ENCODE data around the gene MEGF10.

The MEGF10 gene

DNA sequence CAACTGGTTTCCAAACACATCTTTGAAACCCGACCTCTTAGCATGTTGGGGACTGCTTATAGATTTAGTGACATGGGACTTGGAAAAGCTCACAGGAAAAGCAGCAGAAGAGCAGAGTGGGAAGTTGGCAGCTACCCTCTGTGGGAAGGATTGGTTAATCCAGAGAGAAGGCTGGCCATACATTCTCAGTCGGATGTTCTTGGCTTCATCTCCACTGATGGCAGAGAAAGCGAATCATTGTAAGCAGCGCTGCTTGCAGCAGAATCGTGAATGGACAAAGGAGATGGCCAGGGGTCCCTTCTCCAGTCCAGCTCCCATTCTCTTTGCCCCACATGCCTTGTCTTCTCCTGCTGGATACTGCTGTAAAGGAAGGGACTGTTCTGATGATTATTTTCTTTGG is 62.7 kb downstream of the MEGF10 start:
- H3K4me3 ChIP-seq (ENCODE audit: low read length) = no peak overlapping the region
- no peak overlapping the region for H3K4me2 ChIP-seq (ENCODE audit: low read length)
- no peaks in the 10 kb centered on the region for H3K79me1 ChIP-seq (ENCODE audit: low read length)
- H2AK5ac ChIP-seq (ENCODE audit: low read length) = no peak overlapping the region
- H3K27me3 ChIP-seq (ENCODE audit: insufficient read depth, low read length, poor library complexity) = no peaks in the 10 kb centered on the region
- no peak overlapping the region for H3K18ac ChIP-seq (ENCODE audit: low read length)
- no peak overlapping the region for H3K56ac ChIP-seq (ENCODE audit: low read length)
- no peak overlapping the region for H2BK15ac ChIP-seq (replicated peaks; ENCODE audit: low read depth)
- no peak overlapping the region for H3K27ac ChIP-seq (ENCODE audit: low read depth, low read length)
- H3K36me3 ChIP-seq (ENCODE audit: control insufficient read depth, insufficient read depth, low read length) = no peaks in the 10 kb centered on the region
- no peaks in the 10 kb centered on the region for H3K79me2 ChIP-seq (ENCODE audit: control insufficient read depth, insufficient read depth, low read length)
- no peak overlapping the region for H4K5ac ChIP-seq (ENCODE audit: low read length)
- H3K9ac ChIP-seq (ENCODE audit: low read length) = no peak overlapping the region
- no peak overlapping the region for H2BK5ac ChIP-seq (ENCODE audit: low read length)
- H3K23ac ChIP-seq (ENCODE audit: low read length) = no peak overlapping the region
- no peak overlapping the region for H2BK120ac ChIP-seq (ENCODE audit: low read depth, low read length)
- no peaks in the 10 kb centered on the region for H3K4me1 ChIP-seq (ENCODE audit: control insufficient read depth, low read depth, low read length)
- no CpG with 5 or more reads among the region's 5 CpGs for WGBS (ENCODE audit: extremely low coverage, insufficient coverage, low lambda C conversion rate)
- H4K8ac ChIP-seq (ENCODE audit: low read depth, low read length) = no peak overlapping the region
- no peak overlapping the region for H3K4ac ChIP-seq (ENCODE audit: low read depth, low read length)
- DNase-seq = no peak

DNA sequence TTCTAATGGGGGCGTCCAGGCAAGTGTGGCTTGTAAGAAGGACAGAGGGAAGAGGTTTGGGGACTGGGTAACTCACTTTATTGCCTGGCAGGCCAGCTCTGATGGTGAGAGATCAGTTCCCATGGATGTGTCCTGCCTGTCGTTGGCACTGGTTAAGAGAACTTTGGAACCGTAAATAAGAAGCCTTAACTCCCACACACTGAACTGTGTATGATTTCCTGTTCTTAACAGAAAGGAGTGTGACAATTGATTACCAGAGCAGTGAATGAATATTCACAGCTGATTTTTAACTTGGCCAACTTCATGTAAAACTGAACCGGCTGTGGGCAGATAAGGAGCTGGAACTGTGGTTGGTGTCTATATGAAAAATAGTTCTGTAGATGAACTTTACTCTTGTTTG is 63.2 kb downstream of the MEGF10 start:
- Histone ChIP-seq H3K79me1 (ENCODE audit: low read length) (no peaks in the 10 kb centered on the region), H3K4me1 (ENCODE audit: control insufficient read depth, low read depth, low read length) (no peaks in the 10 kb centered on the region), H4K8ac (ENCODE audit: low read depth, low read length) (no peak overlapping the region), H3K23ac (ENCODE audit: low read length) (no peak overlapping the region), H3K4ac (ENCODE audit: low read depth, low read length) (no peak overlapping the region), H2BK120ac (ENCODE audit: low read depth, low read length) (no peak overlapping the region), H3K4me3 (ENCODE audit: low read length) (no peak overlapping the region), H3K36me3 (ENCODE audit: control insufficient read depth, insufficient read depth, low read length) (no peaks in the 10 kb centered on the region), H3K56ac (ENCODE audit: low read length) (no peak overlapping the region), H3K4me2 (ENCODE audit: low read length) (no peak overlapping the region), H3K27ac (ENCODE audit: low read depth, low read length) (no peak overlapping the region), H2BK5ac (ENCODE audit: low read length) (no peak overlapping the region), H2AK5ac (ENCODE audit: low read length) (no peak overlapping the region), H3K79me2 (ENCODE audit: control insufficient read depth, insufficient read depth, low read length) (no peaks in the 10 kb centered on the region), H2BK15ac (replicated peaks; ENCODE audit: low read depth) (no peak overlapping the region), H4K5ac (ENCODE audit: low read length) (no peak overlapping the region), H3K18ac (ENCODE audit: low read length) (no peak overlapping the region), H3K9ac (ENCODE audit: low read length) (no peak overlapping the region), H3K27me3 (ENCODE audit: insufficient read depth, low read length, poor library complexity) (no peaks in the 10 kb centered on the region)
- WGBS (ENCODE audit: extremely low coverage, insufficient coverage, low lambda C conversion rate) = no CpG with 5 or more reads among the region's 4 CpGs
- DNase-seq = no peak

DNA sequence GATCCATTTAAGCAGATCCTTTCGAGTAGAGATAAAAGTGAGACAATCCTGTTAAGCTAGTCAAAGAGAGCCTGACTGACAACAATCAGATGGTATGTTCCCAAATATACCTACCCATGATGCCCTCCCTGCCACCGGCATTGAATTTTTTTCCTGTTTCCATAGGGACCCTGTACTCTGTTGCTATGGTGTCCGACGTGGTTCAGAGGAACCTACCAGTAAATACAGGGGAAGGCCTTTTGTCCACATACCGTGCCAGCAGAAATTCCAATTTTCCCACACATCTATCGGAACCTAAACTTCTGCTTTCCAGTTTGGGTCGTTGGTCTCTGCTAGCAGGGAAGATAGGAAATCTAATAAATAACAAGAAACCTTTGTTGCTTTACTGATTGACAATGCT is 64.7 kb downstream of the MEGF10 start:
- Histone ChIP-seq H3K27ac (ENCODE audit: low read depth, low read length) (no peak overlapping the region), H3K4me2 (ENCODE audit: low read length) (no peak overlapping the region), H4K8ac (ENCODE audit: low read depth, low read length) (no peak overlapping the region), H3K56ac (ENCODE audit: low read length) (no peak overlapping the region), H3K27me3 (ENCODE audit: insufficient read depth, low read length, poor library complexity) (no peaks in the 10 kb centered on the region), H3K4me3 (ENCODE audit: low read length) (no peak overlapping the region), H3K4ac (ENCODE audit: low read depth, low read length) (no peak overlapping the region), H2AK5ac (ENCODE audit: low read length) (no peak overlapping the region), H3K79me2 (ENCODE audit: control insufficient read depth, insufficient read depth, low read length) (no peaks in the 10 kb centered on the region), H4K5ac (ENCODE audit: low read length) (no peak overlapping the region), H3K9ac (ENCODE audit: low read length) (no peak overlapping the region), H3K23ac (ENCODE audit: low read length) (no peak overlapping the region), H3K4me1 (ENCODE audit: control insufficient read depth, low read depth, low read length) (no peaks in the 10 kb centered on the region), H2BK5ac (ENCODE audit: low read length) (no peak overlapping the region), H3K36me3 (ENCODE audit: control insufficient read depth, insufficient read depth, low read length) (no peaks in the 10 kb centered on the region), H2BK120ac (ENCODE audit: low read depth, low read length) (no peak overlapping the region), H3K79me1 (ENCODE audit: low read length) (no peaks in the 10 kb centered on the region), H3K18ac (ENCODE audit: low read length) (no peak overlapping the region), H2BK15ac (replicated peaks; ENCODE audit: low read depth) (no peak overlapping the region)
- WGBS (ENCODE audit: extremely low coverage, insufficient coverage, low lambda C conversion rate) = no CpG with 5 or more reads among the region's 7 CpGs
- no peak for DNase-seq

DNA sequence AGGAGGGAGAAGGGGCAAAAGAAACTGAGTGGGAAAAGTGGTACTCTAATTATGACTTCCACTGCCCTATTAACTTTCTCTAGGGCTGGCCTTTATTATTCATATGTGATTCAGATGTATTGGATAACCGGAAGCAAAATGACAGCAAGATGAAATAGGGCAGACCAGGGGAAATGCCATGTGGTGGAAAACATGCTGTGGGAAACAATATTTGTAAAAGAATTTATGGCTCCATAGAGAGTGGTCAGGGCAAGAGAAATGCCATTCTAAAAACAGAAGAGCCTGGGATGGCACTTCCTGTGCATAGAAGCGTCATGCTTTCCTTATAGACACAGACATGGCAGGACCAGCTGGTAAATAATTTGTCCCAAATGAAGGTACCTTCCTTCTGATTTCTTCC is 67.7 kb downstream of the MEGF10 start:
- Histone ChIP-seq H3K27me3 (ENCODE audit: insufficient read depth, low read length, poor library complexity) (no peaks in the 10 kb centered on the region), H3K79me2 (ENCODE audit: control insufficient read depth, insufficient read depth, low read length) (no peaks in the 10 kb centered on the region), H3K79me1 (ENCODE audit: low read length) (no peaks in the 10 kb centered on the region), H4K8ac (ENCODE audit: low read depth, low read length) (no peak overlapping the region), H3K4me3 (ENCODE audit: low read length) (no peak overlapping the region), H3K56ac (ENCODE audit: low read length) (no peak overlapping the region), H3K9ac (ENCODE audit: low read length) (no peak overlapping the region), H3K4ac (ENCODE audit: low read depth, low read length) (no peak overlapping the region), H2BK15ac (replicated peaks; ENCODE audit: low read depth) (no peak overlapping the region), H3K4me1 (ENCODE audit: control insufficient read depth, low read depth, low read length) (no peaks in the 10 kb centered on the region), H3K23ac (ENCODE audit: low read length) (no peak overlapping the region), H3K36me3 (ENCODE audit: control insufficient read depth, insufficient read depth, low read length) (no peaks in the 10 kb centered on the region), H2AK5ac (ENCODE audit: low read length) (no peak overlapping the region), H3K18ac (ENCODE audit: low read length) (no peak overlapping the region), H3K27ac (ENCODE audit: low read depth, low read length) (no peak overlapping the region), H2BK5ac (ENCODE audit: low read length) (no peak overlapping the region), H3K4me2 (ENCODE audit: low read length) (no peak overlapping the region), H2BK120ac (ENCODE audit: low read depth, low read length) (no peak overlapping the region), H4K5ac (ENCODE audit: low read length) (no peak overlapping the region)
- no peak for DNase-seq
- WGBS (ENCODE audit: extremely low coverage, insufficient coverage, low lambda C conversion rate) = no CpG with 5 or more reads among the region's 2 CpGs

DNA sequence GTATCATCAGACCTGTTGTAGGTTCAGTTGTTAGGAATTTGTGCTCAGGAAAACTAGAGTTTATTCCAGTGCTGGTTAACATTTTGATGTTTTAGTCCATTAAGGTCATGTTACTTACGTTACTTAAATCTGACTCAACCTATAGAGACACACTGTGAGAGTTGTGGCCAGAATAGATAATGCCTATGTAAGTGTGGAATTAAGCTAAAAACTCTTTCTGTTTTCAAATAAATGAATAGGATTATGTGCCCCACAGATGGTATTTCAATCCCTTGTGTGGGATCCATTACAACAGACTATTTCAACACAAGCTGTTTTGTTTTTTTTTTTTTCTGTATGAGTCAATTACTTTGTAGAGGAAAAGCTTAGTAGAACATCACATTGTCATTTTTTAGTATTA is 68.1 kb downstream of the MEGF10 start:
- Histone ChIP-seq H3K27ac (ENCODE audit: low read depth, low read length) (no peak overlapping the region), H3K4ac (ENCODE audit: low read depth, low read length) (no peak overlapping the region), H3K23ac (ENCODE audit: low read length) (no peak overlapping the region), H3K36me3 (ENCODE audit: control insufficient read depth, insufficient read depth, low read length) (no peaks in the 10 kb centered on the region), H3K4me3 (ENCODE audit: low read length) (no peak overlapping the region), H3K4me1 (ENCODE audit: control insufficient read depth, low read depth, low read length) (no peaks in the 10 kb centered on the region), H3K27me3 (ENCODE audit: insufficient read depth, low read length, poor library complexity) (no peaks in the 10 kb centered on the region), H3K4me2 (ENCODE audit: low read length) (no peak overlapping the region), H2BK120ac (ENCODE audit: low read depth, low read length) (no peak overlapping the region), H3K79me1 (ENCODE audit: low read length) (no peaks in the 10 kb centered on the region), H4K8ac (ENCODE audit: low read depth, low read length) (no peak overlapping the region), H3K56ac (ENCODE audit: low read length) (no peak overlapping the region), H4K5ac (ENCODE audit: low read length) (no peak overlapping the region), H3K18ac (ENCODE audit: low read length) (no peak overlapping the region), H2BK5ac (ENCODE audit: low read length) (no peak overlapping the region), H3K79me2 (ENCODE audit: control insufficient read depth, insufficient read depth, low read length) (no peaks in the 10 kb centered on the region), H2BK15ac (replicated peaks; ENCODE audit: low read depth) (no peak overlapping the region), H2AK5ac (ENCODE audit: low read length) (no peak overlapping the region), H3K9ac (ENCODE audit: low read length) (no peak overlapping the region)
- no CpG with 5 or more reads among the region's 1 CpG for WGBS (ENCODE audit: extremely low coverage, insufficient coverage, low lambda C conversion rate)
- no peak for DNase-seq

DNA sequence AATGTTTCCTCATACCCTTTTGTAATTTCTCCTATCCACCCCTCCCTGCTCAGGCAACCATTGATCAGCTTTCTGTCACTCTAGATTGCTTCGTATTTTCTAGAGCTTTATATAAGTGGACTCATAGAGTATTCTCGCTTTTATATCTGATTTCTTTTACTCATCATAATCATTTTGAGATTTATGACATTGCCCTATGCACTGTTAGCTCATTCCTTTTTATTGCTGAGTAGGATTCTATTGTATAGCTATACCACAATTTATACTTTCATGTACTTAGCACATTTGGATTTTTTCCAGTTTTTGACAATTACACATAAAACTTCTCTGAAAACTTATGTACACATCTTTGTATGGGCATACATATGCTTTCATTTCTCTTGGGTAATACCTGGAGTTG is 68.9 kb downstream of the MEGF10 start:
- H3K4me1 ChIP-seq (ENCODE audit: control insufficient read depth, low read depth, low read length) = no peaks in the 10 kb centered on the region
- no peak overlapping the region for H2BK5ac ChIP-seq (ENCODE audit: low read length)
- H2AK5ac ChIP-seq (ENCODE audit: low read length) = no peak overlapping the region
- no peak overlapping the region for H3K4ac ChIP-seq (ENCODE audit: low read depth, low read length)
- H3K79me1 ChIP-seq (ENCODE audit: low read length) = no peaks in the 10 kb centered on the region
- no peak overlapping the region for H3K18ac ChIP-seq (ENCODE audit: low read length)
- no peak overlapping the region for H2BK120ac ChIP-seq (ENCODE audit: low read depth, low read length)
- H3K23ac ChIP-seq (ENCODE audit: low read length) = no peak overlapping the region
- no peak overlapping the region for H3K56ac ChIP-seq (ENCODE audit: low read length)
- H4K5ac ChIP-seq (ENCODE audit: low read length) = no peak overlapping the region
- H3K79me2 ChIP-seq (ENCODE audit: control insufficient read depth, insufficient read depth, low read length) = no peaks in the 10 kb centered on the region
- H3K27ac ChIP-seq (ENCODE audit: low read depth, low read length) = no peak overlapping the region
- no peaks in the 10 kb centered on the region for H3K27me3 ChIP-seq (ENCODE audit: insufficient read depth, low read length, poor library complexity)
- H3K9ac ChIP-seq (ENCODE audit: low read length) = no peak overlapping the region
- no peak overlapping the region for H4K8ac ChIP-seq (ENCODE audit: low read depth, low read length)
- no peak overlapping the region for H3K4me2 ChIP-seq (ENCODE audit: low read length)
- H2BK15ac ChIP-seq (replicated peaks; ENCODE audit: low read depth) = no peak overlapping the region
- no peak overlapping the region for H3K4me3 ChIP-seq (ENCODE audit: low read length)
- whole genome bisulfite sequencing (ENCODE audit: extremely low coverage, insufficient coverage, low lambda C conversion rate) = no CpG with 5 or more reads among the region's 2 CpGs
- H3K36me3 ChIP-seq (ENCODE audit: control insufficient read depth, insufficient read depth, low read length) = no peaks in the 10 kb centered on the region
- DNase-seq = no peak

Data from mesendoderm (in vitro differentiated cells).